Right renal pelvis (tissue), 4 donors: ENCODE data around the gene OXCT2. TPM values are rescaled to one million over a fixed set of nuclear protein-coding genes. Genes with fewer than 3 reads are reported as not detected.

Experiments used
- DNase-seq, 4 donors: peaks; one replicate each; pipeline ENCODE4 v3.0.0-alpha.2; 2013; ENCODE audit warnings: low read depth in 4 of 4, low spot score in 3 of 4, missing footprints in 1 of 4
- polyA plus RNA-seq, 4 donors: library from polyadenylated mRNA; unstranded; fragments of 120-200 nt; gene quantifications; one replicate each; pipeline ENCODE4 v1.2.1, GENCODE V29; 2013; ENCODE audit not compliant: insufficient read length in 4 of 4

Gene OXCT2
- polyA plus RNA-seq, 4 donors = 0.17 to 0.47 (median 0.25) TPM

DNA sequence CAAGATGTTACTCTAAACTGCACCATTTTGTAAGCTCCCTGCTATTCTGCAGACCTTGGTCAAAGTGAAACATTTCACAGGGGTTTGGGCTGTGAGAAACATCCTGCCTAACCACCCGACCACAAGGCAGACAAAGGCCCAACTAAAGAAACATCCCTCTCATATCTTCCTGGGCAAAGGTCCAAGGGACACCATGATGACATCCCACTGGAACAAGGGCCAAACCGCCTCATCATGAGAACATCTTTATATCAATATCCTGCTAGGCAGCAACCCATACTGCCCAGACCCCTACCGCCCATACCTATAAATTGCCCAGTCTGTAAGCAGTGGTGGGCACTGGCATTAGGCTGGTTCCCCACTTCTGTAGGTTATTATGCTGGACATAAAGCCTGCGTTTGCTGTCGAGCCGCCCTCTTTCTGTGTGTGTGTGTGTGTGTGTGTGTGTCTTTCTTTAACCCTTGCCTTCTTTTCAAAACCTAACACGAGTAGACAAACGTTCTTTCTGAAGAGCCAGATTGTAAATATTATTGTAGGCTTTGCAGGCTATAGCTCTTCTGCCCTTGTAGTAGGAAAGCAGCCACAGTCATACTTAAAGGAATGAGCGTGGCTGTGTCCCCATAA lies 33.5 kb downstream of the OXCT2 start:
- no peak for DNase-seq

DNA sequence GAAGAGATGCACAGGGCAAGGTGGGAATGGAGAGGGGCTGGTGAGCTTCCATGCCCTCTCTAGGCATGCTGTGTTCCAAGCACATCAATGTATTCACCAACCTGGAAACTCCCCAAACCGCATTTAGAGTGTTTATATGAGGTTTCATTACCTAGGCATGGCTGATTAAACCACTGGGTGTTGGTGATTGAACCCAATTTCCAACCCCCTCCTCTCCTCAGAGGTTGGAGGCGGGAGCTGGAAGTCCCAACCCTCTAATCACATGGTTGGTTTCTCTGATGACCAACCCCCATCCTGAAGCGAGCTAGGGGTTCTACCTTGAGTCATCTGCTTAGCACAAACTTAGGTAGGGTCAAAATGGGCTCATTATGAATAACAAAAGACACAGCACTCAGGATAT lies 35.4 kb downstream of the OXCT2 start:
- DNase-seq = no peak

DNA sequence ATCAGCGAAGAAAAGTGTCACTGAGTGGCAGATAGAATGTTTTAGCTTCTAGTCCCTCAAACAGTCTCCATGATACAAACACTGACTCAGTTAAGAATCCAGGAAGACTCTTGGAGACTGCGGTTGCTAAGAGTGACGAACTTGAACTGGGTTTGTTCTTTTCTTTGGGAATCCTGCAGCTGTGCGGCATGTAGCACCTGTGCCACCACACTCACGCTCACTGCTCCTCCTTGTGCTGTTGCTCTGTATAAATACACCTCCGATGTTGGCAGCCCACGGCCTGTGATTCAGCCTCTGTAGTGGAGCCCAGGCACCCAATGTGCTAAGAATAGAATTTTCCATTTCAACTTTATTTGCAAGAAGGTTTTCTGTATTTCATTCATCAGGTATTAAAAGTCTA lies 38.0 kb downstream of the OXCT2 start:
- DNase-seq = no peak

DNA sequence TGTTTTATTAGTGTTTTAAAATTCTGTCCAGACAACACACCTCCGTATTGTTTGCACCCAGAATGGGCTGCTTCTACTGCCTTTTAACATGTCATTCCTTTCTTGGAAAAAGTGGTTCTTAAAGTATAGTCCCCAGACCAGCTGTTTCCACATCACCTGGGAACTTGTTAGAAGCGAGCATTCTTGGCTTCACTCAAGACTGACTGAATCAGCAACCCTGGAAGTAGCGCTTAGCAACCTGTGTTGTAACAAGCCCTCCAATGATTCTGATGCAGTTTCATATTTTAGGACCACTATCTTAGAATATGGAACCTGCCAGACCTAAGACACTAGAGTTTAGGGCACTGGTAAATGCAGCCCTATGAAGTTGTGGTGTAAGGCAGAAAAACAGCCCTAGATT lies 38.4 kb downstream of the OXCT2 start:
- DNase-seq = no peak

DNA sequence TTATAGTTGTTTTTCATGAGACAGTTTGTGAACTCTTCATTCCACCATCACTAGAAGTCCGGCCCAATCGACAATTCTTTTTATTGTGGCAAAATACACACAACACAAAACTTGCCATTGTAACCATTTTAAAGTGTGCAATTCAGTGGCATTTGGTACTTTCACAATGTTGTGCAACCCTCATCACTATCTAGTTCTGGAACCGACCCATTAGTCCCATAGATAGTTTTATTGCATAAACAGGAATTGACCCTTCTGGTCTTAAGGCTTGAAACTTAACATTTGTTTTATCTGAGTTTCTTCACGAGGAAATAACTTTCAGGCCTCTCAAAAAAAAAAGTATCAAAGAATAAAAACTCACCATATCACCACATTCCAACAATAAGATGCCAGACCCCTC lies 41.3 kb downstream of the OXCT2 start:
- DNase-seq = no peak

DNA sequence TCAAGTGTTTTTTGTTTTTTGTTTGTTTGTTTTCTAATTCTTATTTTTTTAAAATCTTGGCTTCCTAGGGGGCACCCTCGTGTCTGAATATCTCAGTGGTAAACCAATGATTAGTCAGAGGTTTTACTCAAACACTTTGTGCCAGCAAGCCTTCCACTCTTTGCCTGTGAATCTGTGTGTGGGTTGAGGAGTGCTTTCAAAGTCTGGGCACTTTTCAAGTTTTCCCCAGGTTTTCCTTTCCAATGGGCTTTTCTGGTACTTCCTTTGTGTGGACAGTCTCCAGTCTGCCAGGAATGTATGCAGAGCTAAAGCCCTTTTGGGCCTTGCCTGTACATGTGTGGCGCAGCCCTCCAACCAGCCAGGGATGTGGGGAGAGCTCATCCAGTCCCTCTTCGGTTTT lies 42.1 kb downstream of the OXCT2 start:
- no peak for DNase-seq

DNA sequence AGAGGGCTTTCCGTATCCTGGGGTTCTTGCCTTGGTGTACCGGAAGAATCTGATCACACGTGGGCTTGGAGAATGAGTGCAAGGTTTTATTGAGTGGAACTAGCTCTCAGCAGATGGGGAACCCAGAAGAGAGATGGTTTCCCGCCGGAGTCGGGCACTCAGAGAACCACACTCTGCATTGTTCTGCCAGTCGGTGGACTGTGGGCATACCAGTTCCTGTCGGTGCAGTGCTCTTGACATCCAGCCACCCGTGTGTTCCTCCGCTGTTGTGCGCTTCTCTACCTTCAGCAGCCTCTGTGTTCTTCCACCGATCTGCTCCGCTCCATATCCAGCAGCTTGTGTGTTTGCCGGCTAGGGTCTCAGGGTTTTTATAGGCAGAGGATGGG lies 43.2 kb downstream of the OXCT2 start:
- DNase-seq = no peak

DNA sequence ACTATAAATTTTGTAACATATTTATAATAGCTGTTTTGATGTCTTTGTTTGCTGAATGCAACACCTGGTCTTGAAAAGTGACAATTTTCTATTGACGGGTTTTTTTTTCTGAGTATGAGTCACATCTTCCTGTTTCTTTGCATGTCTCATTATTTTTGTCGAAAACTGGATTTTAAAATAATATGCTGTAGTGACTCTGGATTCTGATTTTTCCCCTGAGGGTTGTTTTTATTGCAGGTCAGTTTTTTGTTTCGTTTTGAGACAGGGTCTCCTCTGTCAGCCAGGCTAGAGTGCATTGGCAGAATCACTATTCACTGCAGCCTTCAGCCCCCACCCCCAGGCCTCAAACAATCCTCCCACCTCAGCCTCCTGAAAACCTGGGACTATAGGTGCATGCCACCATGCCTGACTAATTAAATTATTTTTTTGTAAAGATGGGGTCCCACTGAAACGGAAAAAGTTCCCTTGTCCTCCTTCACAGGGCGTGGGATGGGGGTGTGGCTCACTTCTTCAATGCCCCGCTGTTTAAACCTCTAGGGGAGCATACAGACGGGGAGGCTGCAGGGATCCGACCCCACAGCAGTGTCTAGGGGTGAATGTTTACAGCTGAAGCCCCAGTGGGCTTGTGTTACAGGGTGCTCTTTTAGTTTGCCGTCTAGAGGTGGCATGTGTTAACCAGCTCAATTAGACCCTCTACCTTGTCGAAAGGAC lies 43.8 kb downstream of the OXCT2 start:
- no peak for DNase-seq

DNA sequence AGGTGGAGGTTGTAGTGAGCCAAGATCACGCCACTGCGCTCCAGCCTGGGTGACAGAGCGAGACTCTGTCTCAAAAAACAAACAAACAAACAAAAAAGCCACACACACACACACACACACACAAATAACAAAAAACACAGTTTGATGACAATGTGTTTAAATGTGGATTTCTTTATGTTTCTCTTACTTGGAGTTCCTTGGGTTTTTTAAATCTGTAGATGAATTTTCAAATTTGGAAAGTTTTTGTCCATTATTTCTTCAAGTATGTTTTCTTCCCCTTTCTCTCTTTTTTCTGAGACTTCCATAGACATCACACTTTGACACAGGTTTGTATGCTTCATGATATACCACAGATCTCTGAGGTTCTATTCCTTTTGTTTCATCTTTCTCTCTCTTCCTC lies 44.5 kb downstream of the OXCT2 start:
- no peak for DNase-seq

DNA sequence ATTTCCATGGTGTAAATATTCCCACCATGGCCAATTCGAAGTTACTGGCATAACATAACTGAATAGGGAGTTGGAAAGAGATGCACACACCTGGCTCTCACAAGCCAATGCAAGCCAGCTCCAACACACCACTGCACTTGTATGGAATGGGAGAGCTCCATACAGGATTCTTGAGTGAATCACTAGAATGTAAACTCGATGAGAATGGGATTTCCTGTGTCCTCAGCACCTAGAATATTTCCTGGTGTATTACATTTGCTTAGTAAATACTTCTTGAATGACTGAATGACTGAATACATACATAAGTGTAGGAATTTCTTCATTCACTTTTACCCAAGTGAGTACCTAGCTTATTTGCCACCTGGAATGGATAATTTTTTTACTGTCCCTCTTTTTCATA lies 48.7 kb downstream of the OXCT2 start:
- DNase-seq = no peak

DNA sequence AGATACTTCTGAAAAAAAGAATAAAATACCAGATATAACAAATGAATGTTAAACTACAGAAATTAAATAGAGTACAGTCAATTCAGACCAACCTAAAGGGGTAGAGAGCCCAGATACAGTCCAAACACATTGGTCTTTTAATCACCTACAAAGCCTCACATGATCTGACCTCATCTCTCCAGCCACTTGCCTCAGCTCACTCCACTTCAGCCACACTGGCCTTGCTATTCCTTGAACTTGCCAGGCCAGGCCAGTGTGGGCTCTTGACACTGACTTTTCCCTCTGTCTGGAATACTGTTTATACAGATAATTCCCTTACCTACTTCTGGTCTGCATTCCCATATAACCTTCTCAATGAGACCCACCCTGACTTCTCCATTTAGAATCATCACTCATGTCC lies 49.5 kb downstream of the OXCT2 start:
- DNase-seq = no peak

DNA sequence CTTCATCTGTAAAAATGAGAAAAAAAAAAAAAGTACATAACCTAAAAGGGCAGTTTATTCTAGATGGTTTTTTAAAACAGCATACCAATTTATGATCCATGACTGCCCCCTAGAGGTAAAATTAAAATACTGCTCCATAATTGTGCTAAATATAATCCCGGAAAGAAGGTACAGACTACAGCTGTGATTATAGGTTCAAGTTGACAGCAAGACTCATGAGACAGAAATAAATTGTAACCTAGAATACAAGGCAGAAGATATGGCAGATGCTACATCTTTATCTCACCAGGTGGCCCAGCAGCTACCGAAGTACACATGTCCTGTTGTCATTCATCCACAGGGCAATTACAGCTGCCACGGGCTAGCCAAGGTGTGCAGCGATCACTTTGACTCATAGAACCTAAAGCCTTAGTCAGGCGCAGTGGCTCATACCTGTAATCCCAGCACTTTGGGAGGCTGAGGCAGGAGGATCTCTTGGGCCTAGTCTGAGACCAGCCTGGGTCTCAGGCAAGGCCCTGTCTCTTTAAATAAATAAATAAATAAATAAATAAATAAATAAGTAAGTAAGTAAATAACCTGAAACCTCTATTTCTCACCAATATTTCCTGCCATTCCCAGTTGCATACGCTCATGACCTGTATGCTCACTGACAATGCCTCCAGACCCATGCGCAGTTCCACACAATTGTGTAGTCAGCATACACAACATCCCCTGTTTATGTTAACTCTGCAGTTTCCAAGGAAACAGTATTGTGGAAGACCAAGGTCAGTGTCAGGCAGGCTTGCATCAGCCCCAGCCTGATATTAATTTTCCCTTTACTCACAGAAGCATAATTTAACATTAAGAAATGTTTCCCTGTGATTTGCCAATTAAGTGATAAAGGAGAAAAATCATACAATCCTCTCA lies 50.8 kb downstream of the OXCT2 start:
- peak; percentile 42 to 65 (median 50) for DNase-seq

Other genes starting within 250 kb of the OXCT2 start
- gene PABPC4, start 194.6 kb downstream of the OXCT2 start, polyA plus RNA-seq = 100 to 1,000 TPM; 193 to 216 (median 199) TPM
- 10 to 100 TPM; 21.8 to 26.3 (median 22.5) TPM for gene HEYL, start 131.7 kb downstream of the OXCT2 start, polyA plus RNA-seq
- under 1 TPM; 0.37 to 0.69 (median 0.43) TPM for gene NT5C1A, start 99.2 kb downstream of the OXCT2 start, polyA plus RNA-seq
- gene HPCAL4, start 79.9 kb downstream of the OXCT2 start, polyA plus RNA-seq = 1 to 10 TPM in 2 of 4 donors, under 1 TPM in 2; 0.86 to 1.7 (median 1.0) TPM
- gene PPIE, start 32.5 kb downstream of the OXCT2 start, polyA plus RNA-seq = 10 to 100 TPM; 61.8 to 72.9 (median 70.7) TPM
- gene BMP8B, start 17.5 kb upstream of the OXCT2 start, polyA plus RNA-seq = 1 to 10 TPM; 1.9 to 3.8 (median 2.6) TPM
- 10 to 100 TPM; 30.8 to 34.4 (median 32.3) TPM for gene TRIT1, start 112.2 kb upstream of the OXCT2 start, polyA plus RNA-seq
- gene MYCL, start 130.6 kb upstream of the OXCT2 start, polyA plus RNA-seq = 10 to 100 TPM in 2 of 4 donors, 1 to 10 TPM in 2; 7.8 to 11.5 (median 9.6) TPM
- gene MFSD2A, start 183.8 kb upstream of the OXCT2 start, polyA plus RNA-seq = 1 to 10 TPM; 2.2 to 3.2 (median 2.8) TPM